ACC112 (cell line): ENCODE data around the gene ABCG4.
"Not testable (repeated sequence)": the region's sequence is repeated elsewhere in the genome, so short reads cannot be mapped to it uniquely, and the experiment has no call there.

Experiments
- H2AFZ ChIP-seq: fragments of 200-600 bp; sonication (generic); one replicate; pipeline ENCODE4 v1.6.0; 2017; ENCODE audit warnings: antibody characterized with exemption, low read length; ENCODE audit not compliant: unreplicated experiment
- H3K27ac ChIP-seq: fragments of 200-600 bp; sonication (generic); 2 replicates; pipeline ENCODE4 v1.5.1; 2014; ENCODE audit warnings: low read depth, mild to moderate bottlenecking, antibody characterized with exemption, low read length, moderate library complexity
- H3K27me3 ChIP-seq: fragments of 200-600 bp; sonication (generic); 2 replicates; pipeline ENCODE4 v1.6.1; 2014; ENCODE audit warnings: mild to moderate bottlenecking, antibody characterized with exemption, low read length, moderate library complexity, mixed read lengths; ENCODE audit not compliant: insufficient read depth
- H3K36me3 ChIP-seq: fragments of 200-600 bp; sonication (generic); 2 replicates; pipeline ENCODE4 v1.6.1; 2016; ENCODE audit warnings: mild to moderate bottlenecking, antibody characterized with exemption, low read length, moderate library complexity, mixed read lengths; ENCODE audit not compliant: insufficient read depth
- H3K4me1 ChIP-seq: fragments of 200-600 bp; sonication (generic); one replicate; pipeline ENCODE4 v1.6.1; 2016; ENCODE audit warnings: low read length, mixed read lengths; ENCODE audit not compliant: insufficient read depth, unreplicated experiment, control insufficient read depth
- H3K4me3 ChIP-seq: fragments of 200-600 bp; sonication (generic); 2 replicates; pipeline ENCODE4 v1.5.1; 2014; ENCODE audit warnings: mild to moderate bottlenecking, low read depth, low read length
- H3K79me2 ChIP-seq: fragments of 200-600 bp; sonication (generic); one replicate; pipeline ENCODE4 v1.6.0; 2016; ENCODE audit warnings: low read length; ENCODE audit not compliant: control insufficient read depth, unreplicated experiment, insufficient read depth

ABCG4 gene

DNA sequence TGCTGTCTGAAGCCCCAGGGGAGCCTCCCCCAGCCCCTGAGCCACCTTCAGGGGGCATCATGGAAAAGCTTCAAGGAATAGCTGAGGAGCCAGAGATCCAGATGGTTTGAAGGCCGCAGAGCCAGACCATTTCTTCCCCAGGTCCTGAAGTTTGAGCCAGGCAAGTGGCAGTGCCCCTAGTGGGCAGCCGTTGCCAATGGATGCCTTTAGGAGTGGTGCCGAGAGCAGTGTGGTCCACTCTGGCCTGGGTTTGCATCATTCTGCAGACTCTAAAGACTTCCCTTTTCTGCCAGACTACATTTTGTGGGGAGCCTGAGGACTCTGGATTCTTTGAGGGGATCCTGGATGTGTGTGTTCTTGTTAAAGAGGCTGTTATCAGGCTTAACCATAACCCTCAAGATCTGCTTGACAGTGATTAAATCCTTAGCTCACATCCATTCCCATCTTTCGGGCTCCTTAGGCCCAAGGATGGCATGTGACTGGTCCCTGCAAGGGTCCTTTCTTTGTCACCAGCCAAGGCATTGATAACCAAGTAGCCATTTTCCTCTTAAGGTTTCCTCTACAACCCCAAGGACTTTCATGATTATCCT is 14.4 kb upstream of the ABCG4 start:
- H3K4me1 ChIP-seq, result peaks cover 3% of the 10 kb centered on the region
- H3K27ac ChIP-seq, result no peak overlapping the region
- H2AFZ ChIP-seq, result no peak overlapping the region
- peaks cover 19% of the 10 kb centered on the region; the same call in 1 of the 2 replicates for H3K36me3 ChIP-seq
- H3K27me3 ChIP-seq, result no peaks in the 10 kb centered on the region
- H3K4me3 ChIP-seq, result no peak overlapping the region
- no peaks in the 10 kb centered on the region for H3K79me2 ChIP-seq

- not testable (repeated sequence) for H3K4me1 ChIP-seq
Measured at GRCh38 chr11:119139276-119139675, 9.6 kb upstream of the ABCG4 start.

GRCh38 chr11:119144825-119145486 is 3.9 kb upstream of the ABCG4 start:
- no peaks in the 10 kb centered on the region for H3K79me2 ChIP-seq
- H3K4me3 ChIP-seq, result no peak overlapping the region
- H3K36me3 ChIP-seq, result no peaks in the 10 kb centered on the region
- no peak overlapping the region for H2AFZ ChIP-seq
- peaks cover 26% of the 10 kb centered on the region for H3K27me3 ChIP-seq
- no peak overlapping the region for H3K27ac ChIP-seq
- no peaks in the 10 kb centered on the region for H3K4me1 ChIP-seq

More at GRCh38 chr11:119139276-119139675, 9.6 kb upstream of the ABCG4 start:
- H3K27ac ChIP-seq, H3K79me2 ChIP-seq, H3K36me3 ChIP-seq, H3K27me3 ChIP-seq, H3K4me3 ChIP-seq, H2AFZ ChIP-seq: not testable (repeated sequence)

- H3K27ac ChIP-seq, result no peak overlapping the region
- no peaks in the 10 kb centered on the region for H3K36me3 ChIP-seq
- peaks cover 32% of the 10 kb centered on the region for H3K27me3 ChIP-seq
- H3K4me3 ChIP-seq, result no peak overlapping the region
- no peaks in the 10 kb centered on the region for H3K79me2 ChIP-seq
- H3K4me1 ChIP-seq, result no peaks in the 10 kb centered on the region
- H2AFZ ChIP-seq, result no peak overlapping the region
Measured at GRCh38 chr11:119145551-119145950, 3.3 kb upstream of the ABCG4 start.

- H2AFZ ChIP-seq, result no peak overlapping the region
- H3K27me3 ChIP-seq, result peaks cover 32% of the 10 kb centered on the region
- H3K4me3 ChIP-seq, result no peak overlapping the region
Measured at GRCh38 chr11:119147604-119148333, 1.1 kb upstream of the ABCG4 start.

DNA sequence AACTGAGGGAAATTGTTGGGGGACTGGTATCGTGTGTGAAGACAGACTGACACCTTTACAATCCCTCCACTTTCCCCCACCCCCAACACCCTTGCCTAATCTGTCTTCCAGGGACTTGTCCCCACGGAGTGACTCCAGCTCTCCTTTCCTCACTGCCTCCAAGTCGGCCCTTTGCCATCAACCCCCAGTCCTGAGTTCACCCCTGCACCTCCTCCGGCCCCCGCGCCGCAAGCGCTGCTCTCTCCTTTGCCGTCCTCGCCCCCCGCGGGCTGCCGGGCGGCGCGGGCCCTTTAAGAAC is 183 bp upstream of the ABCG4 start:
- Histone ChIP-seq H3K27ac (no peak overlapping the region), H3K4me3 (peak overlapping the region; percentile 77), H3K79me2 (no peaks in the 10 kb centered on the region), H3K27me3 (peaks cover 32% of the 10 kb centered on the region), H3K36me3 (no peaks in the 10 kb centered on the region), H2AFZ (peak overlapping the region; percentile 32), H3K4me1 (no peaks in the 10 kb centered on the region)

More at GRCh38 chr11:119147604-119148333, 1.1 kb upstream of the ABCG4 start:
- H3K4me1 ChIP-seq, result no peaks in the 10 kb centered on the region
- H3K27ac ChIP-seq, result no peak overlapping the region
- no peaks in the 10 kb centered on the region for H3K36me3 ChIP-seq
- H3K79me2 ChIP-seq, result no peaks in the 10 kb centered on the region

DNA sequence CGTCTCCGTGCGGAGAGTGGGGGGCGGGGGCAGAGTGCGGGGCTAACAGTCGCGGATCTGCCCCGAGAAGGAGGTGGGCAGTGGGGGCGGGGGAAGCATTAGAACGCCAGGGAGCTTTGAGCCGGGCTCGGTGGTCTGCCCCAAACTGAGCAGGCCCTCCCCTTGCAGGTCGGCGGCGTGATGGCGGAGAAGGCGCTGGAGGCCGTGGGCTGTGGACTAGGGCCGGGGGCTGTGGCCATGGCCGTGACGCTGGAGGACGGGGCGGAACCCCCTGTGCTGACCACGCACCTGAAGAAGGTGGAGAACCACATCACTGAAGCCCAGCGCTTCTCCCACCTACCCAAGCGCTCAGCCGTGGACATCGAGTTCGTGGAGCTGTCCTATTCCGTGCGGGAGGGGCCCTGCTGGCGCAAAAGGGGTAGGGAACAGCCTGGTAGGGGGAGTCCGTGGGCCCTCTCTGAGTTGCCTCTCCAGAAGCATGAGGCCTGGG is 979 bp downstream of the ABCG4 start:
- peak overlapping the region; percentile 77 for H3K4me3 ChIP-seq
- H3K4me1 ChIP-seq, result no peaks in the 10 kb centered on the region
- H3K27ac ChIP-seq, result no peak overlapping the region
- H3K27me3 ChIP-seq, result peaks cover 32% of the 10 kb centered on the region
- no peaks in the 10 kb centered on the region for H3K79me2 ChIP-seq
- H2AFZ ChIP-seq, result no peak overlapping the region
- H3K36me3 ChIP-seq, result no peaks in the 10 kb centered on the region

- no peaks in the 10 kb centered on the region for H3K36me3 ChIP-seq
- H2AFZ ChIP-seq, result no peak overlapping the region
- H3K4me1 ChIP-seq, result no peaks in the 10 kb centered on the region
- no peak overlapping the region for H3K27ac ChIP-seq
- H3K4me3 ChIP-seq, result no peak overlapping the region
- H3K79me2 ChIP-seq, result no peaks in the 10 kb centered on the region
- H3K27me3 ChIP-seq, result peaks cover 29% of the 10 kb centered on the region
Measured at GRCh38 chr11:119152043-119152442, 3.2 kb downstream of the ABCG4 start.

GRCh38 chr11:119152604-119153003 is 3.8 kb downstream of the ABCG4 start:
- Histone ChIP-seq H3K4me3 (no peak overlapping the region), H3K27me3 (peaks cover 26% of the 10 kb centered on the region), H3K36me3 (no peaks in the 10 kb centered on the region), H3K27ac (no peak overlapping the region), H3K79me2 (no peaks in the 10 kb centered on the region), H2AFZ (no peak overlapping the region), H3K4me1 (no peaks in the 10 kb centered on the region)

- Histone ChIP-seq H3K4me3 (no peak overlapping the region), H3K27ac (no peak overlapping the region), H2AFZ (no peak overlapping the region)
Measured at GRCh38 chr11:119153049-119153818, 4.4 kb downstream of the ABCG4 start.

More at GRCh38 chr11:119153049-119153818, 4.4 kb downstream of the ABCG4 start:
- H3K79me2 ChIP-seq, result no peaks in the 10 kb centered on the region
- peaks cover 19% of the 10 kb centered on the region for H3K27me3 ChIP-seq
- H3K36me3 ChIP-seq, result no peaks in the 10 kb centered on the region
- no peaks in the 10 kb centered on the region for H3K4me1 ChIP-seq
